Endothelial cell of umbilical vein (primary cell): Measurements from ENCODE around the gene TVP23A. TPM values are rescaled to one million over a fixed set of nuclear protein-coding genes. Genes with fewer than 3 reads are reported as not detected.

Source experiments
- BruUV-seq: library from RNA; stranded (reverse); fragments of 400-500 nt; replicated peaks from 2 replicates; lab custom pipeline; 2021; lab: Mats Ljungman, UMichigan
- CTCF ChIA-PET: fragments of 300-600, 350-600 bp; sonication (Branson Sonifier 250); formaldehyde crosslinking; loops from one replicate; lab custom pipeline; 2021; ENCODE audit warnings: antibody characterized with exemption, inconsistent platforms; lab: Charles Lee
- POLR2A ChIA-PET: fragments of 300-600, 350-600 bp; sonication (Branson Sonifier 250); formaldehyde crosslinking; loops from one replicate; lab custom pipeline; 2021; ENCODE audit warnings: antibody characterized with exemption, inconsistent platforms; lab: Charles Lee
- DNase-seq: peaks from one replicate; pipeline ENCODE4 v3.0.0-alpha.2; 2011; ENCODE audit warnings: low read depth, low spot score
- FAIRE-seq: peaks from 2 replicates; lab custom pipeline; 2011; peaks lifted over from hg19 to GRCh38; lab: Jason Lieb, UNC
- H2AFZ ChIP-seq: 2 replicates; pipeline ENCODE4 v1.6.0; 2012; ENCODE audit warnings: low read depth, low read length, control low read depth, inconsistent platforms
- H3K27ac ChIP-seq: 2 replicates; pipeline ENCODE4 v1.5.1; 2011; ENCODE audit warnings: low read depth, mild to moderate bottlenecking, control low read depth, low read length, moderate library complexity; ENCODE audit not compliant: insufficient read depth
- H3K27me3 ChIP-seq, 2 experiments: 2 replicates each; pipeline versions ENCODE4 v1.6.0 to v1.6.1; 2011; ENCODE audit warnings: low read length in 2 of 2, mixed read lengths in 1 of 2; ENCODE audit not compliant: control insufficient read depth in 2 of 2, insufficient read depth in 2 of 2
- H3K36me3 ChIP-seq, 2 experiments: 2 replicates in 1 of 2; 3 replicates in 1 of 2; pipeline ENCODE4 v1.5.1; 2011; ENCODE audit warnings: low read length in 2 of 2, mild to moderate bottlenecking in 1 of 2, moderate library complexity in 1 of 2; ENCODE audit not compliant: control insufficient read depth in 2 of 2, insufficient read depth in 2 of 2; ENCODE audit errors: extremely low read depth in 1 of 2
- H3K4me1 ChIP-seq: 3 replicates; pipeline ENCODE4 v1.5.1; 2011; ENCODE audit warnings: mild to moderate bottlenecking, low read length; ENCODE audit not compliant: control insufficient read depth, insufficient read depth; ENCODE audit errors: extremely low read depth
- H3K4me2 ChIP-seq: 2 replicates; pipeline ENCODE4 v1.6.1; 2011; ENCODE audit warnings: low read length, control low read depth, mixed read lengths; ENCODE audit not compliant: insufficient read depth
- H3K4me3 ChIP-seq, 3 experiments: fragments of 200-600 bp in 1 of 3; sonication (generic), shearing (Covaris generic) in 1 of 3; replicated peaks in 1 of 3; 2 replicates each; pipeline ENCODE4 v1.5.1; 2011 to 2016; ENCODE audit warnings: control low read depth in 3 of 3, low read length in 3 of 3, mild to moderate bottlenecking in 2 of 3, inconsistent platforms in 1 of 3, low read depth in 1 of 3, moderate library complexity in 1 of 3; ENCODE audit not compliant: insufficient read depth in 1 of 3
- H3K79me2 ChIP-seq: 2 replicates; pipeline ENCODE4 v1.6.0; 2012; ENCODE audit warnings: low read length, inconsistent platforms; ENCODE audit not compliant: control insufficient read depth, insufficient read depth
- H3K9ac ChIP-seq: replicated peaks from 2 replicates; pipeline ENCODE3; 2011; ENCODE audit warnings: low read length, control low read depth; ENCODE audit not compliant: insufficient read depth; ENCODE audit errors: extremely low read depth
- H3K9me1 ChIP-seq: replicated peaks from 3 replicates; pipeline ENCODE4 v1.6.0; 2011; ENCODE audit warnings: mild to moderate bottlenecking, low read length; ENCODE audit not compliant: control insufficient read depth, insufficient read depth; ENCODE audit errors: extremely low read depth
- H3K9me3 ChIP-seq: replicated peaks from 2 replicates; pipeline ENCODE4 v1.5.1; 2012; ENCODE audit warnings: low read length, inconsistent platforms; ENCODE audit not compliant: control insufficient read depth, insufficient read depth
- H4K20me1 ChIP-seq: replicated peaks from 2 replicates; pipeline ENCODE3; 2011; ENCODE audit warnings: mild to moderate bottlenecking, low read length; ENCODE audit not compliant: control insufficient read depth, insufficient read depth; ENCODE audit errors: extremely low read depth
- EZH2 ChIP-seq: IDR thresholded peaks from 2 replicates; pipeline ENCODE4 v1.6.1; 2012; ENCODE audit warnings: borderline replicate concordance, low read depth, mild to moderate bottlenecking, moderate library complexity, low read length, inconsistent platforms; ENCODE audit not compliant: severe bottlenecking
- FOS ChIP-seq: IDR thresholded peaks from 2 replicates; pipeline ENCODE4 v1.6.1; 2011; ENCODE audit warnings: mild to moderate bottlenecking, low read length, moderate library complexity, borderline replicate concordance; ENCODE audit not compliant: insufficient read depth
- GATA2 ChIP-seq: IDR thresholded peaks from 2 replicates; pipeline ENCODE4 v1.7.0; 2011; ENCODE audit warnings: low read depth, mild to moderate bottlenecking, moderate library complexity, mixed read lengths, low read length; ENCODE audit not compliant: insufficient read length, insufficient read depth
- JUN ChIP-seq: IDR thresholded peaks from 2 replicates; pipeline ENCODE4 v1.6.1; 2011; ENCODE audit warnings: borderline replicate concordance, low read depth; ENCODE audit not compliant: insufficient read length, insufficient read depth
- MYC ChIP-seq: IDR thresholded peaks from one replicate; pipeline ENCODE4 v1.6.1; 2011; ENCODE audit warnings: mild to moderate bottlenecking, low read depth, low read length
- POLR2A ChIP-seq: IDR thresholded peaks from 2 replicates; pipeline ENCODE4 v1.6.1; 2012; ENCODE audit warnings: low read depth, mild to moderate bottlenecking, control low read depth, low read length
- POLR2AphosphoS5 ChIP-seq: IDR thresholded peaks from 2 replicates; pipeline ENCODE4 v1.6.1; 2012; ENCODE audit warnings: low read depth, mild to moderate bottlenecking, control low read depth, low read length, moderate library complexity; ENCODE audit not compliant: insufficient read depth
- dilution Hi-C: fragments of 300-500 bp; cut with MboI; formaldehyde crosslinking; loops from one replicate; pipeline ENCODE4 v1.15.0; 2019; ENCODE audit warnings: low sequenced_read_pairs; ENCODE audit not compliant: extremely low pct_ligation_motif_present
- intact Hi-C: fragments of 100-400 bp; cut with micrococcal nuclease; formaldehyde crosslinking; loops from one replicate; pipeline ENCODE4 v1.10.0; 2022
- polyA plus RNA-seq, 4 experiments: library from polyadenylated mRNA; depleted of rRNA in 3 of 4; stranded (reverse) in 3 of 4; unstranded in 1 of 4; fragments of >200 nt; gene quantifications; 2 replicates each; pipeline versions ENCODE4 v1.2.1 to v1.2.3, GENCODE V29; 2011 to 2012; ENCODE audit warnings: missing spikeins in 1 of 4
- total RNA-seq: library from RNA; stranded (reverse); gene quantifications from 2 replicates; pipeline ENCODE4 v1.2.3, GENCODE V29; 2021
- TF ChIP-seq, protein P1 (sequence below): IDR thresholded peaks from 2 replicates; pipeline ENCODE4 v1.6.1; 2011; ENCODE audit not compliant: insufficient read depth, insufficient read length
- TF ChIP-seq, protein P2 (sequence below), 2 donors: IDR thresholded peaks; 1 replicate in 1 of 2; 2 replicates in 1 of 2; pipeline ENCODE4 v1.5.1; 2011; ENCODE audit warnings: low read length in 2 of 2, mild to moderate bottlenecking in 2 of 2, moderate library complexity in 2 of 2, control low read depth in 1 of 2, inconsistent platforms in 1 of 2, low read depth in 1 of 2; ENCODE audit not compliant: insufficient read depth in 1 of 2; ENCODE audit errors: extremely low read depth in 1 of 2

Gene TVP23A
- total and polyA plus RNA-seq, 2 donors (not counting 3 experiments of a cell fraction or from before 2014, with no cell fraction given): not detected

DNA sequence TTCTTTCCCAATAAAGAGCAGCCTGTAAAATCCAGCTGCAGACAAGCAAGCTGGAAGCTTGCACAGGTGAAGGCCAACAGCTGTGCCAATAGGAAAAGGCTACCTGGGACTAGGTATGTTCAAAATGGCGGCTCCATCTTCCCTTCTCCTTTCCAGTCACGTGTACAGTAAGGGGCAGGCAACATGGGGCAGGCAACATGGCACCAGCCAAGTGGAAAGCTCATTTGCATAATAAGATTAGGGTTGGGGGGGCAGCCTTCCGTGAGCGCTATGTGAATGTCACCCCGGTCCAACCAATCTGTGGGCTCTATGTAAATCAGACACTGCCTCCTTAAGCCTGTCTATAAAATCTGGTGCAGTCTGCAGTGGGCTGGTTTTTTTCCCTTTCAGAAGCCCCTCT, 31.3 kb downstream of the TVP23A start:
- CTCF ChIA-PET: no interaction called here

More for the DNA sequence above, 31.3 kb downstream of the TVP23A start:
- dilution Hi-C loops: no loop called here
- no peak for FAIRE-seq
- no peak overlapping the region for H3K4me2 ChIP-seq
- POLR2A ChIA-PET: no interaction called here
- H3K27ac ChIP-seq: no peak overlapping the region
- no peak for TF ChIP-seq GATA2
- no peak for TF ChIP-seq MYC
- TF ChIP-seq, protein P1, sequence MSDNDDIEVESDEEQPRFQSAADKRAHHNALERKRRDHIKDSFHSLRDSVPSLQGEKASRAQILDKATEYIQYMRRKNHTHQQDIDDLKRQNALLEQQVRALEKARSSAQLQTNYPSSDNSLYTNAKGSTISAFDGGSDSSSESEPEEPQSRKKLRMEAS: no peak
- TF ChIP-seq FOS: no peak
- TF ChIP-seq EZH2: no peak
- no peak for TF ChIP-seq JUN
- TF ChIP-seq, protein P2, sequence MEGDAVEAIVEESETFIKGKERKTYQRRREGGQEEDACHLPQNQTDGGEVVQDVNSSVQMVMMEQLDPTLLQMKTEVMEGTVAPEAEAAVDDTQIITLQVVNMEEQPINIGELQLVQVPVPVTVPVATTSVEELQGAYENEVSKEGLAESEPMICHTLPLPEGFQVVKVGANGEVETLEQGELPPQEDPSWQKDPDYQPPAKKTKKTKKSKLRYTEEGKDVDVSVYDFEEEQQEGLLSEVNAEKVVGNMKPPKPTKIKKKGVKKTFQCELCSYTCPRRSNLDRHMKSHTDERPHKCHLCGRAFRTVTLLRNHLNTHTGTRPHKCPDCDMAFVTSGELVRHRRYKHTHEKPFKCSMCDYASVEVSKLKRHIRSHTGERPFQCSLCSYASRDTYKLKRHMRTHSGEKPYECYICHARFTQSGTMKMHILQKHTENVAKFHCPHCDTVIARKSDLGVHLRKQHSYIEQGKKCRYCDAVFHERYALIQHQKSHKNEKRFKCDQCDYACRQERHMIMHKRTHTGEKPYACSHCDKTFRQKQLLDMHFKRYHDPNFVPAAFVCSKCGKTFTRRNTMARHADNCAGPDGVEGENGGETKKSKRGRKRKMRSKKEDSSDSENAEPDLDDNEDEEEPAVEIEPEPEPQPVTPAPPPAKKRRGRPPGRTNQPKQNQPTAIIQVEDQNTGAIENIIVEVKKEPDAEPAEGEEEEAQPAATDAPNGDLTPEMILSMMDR (IDR thresholded peaks at IDR 0.05; ENCODE audit: extremely low read depth in 1 of 2, insufficient read depth in 1 of 2, low read depth in 1 of 2, low read length in 2 of 2): no peak
- TF ChIP-seq POLR2AphosphoS5: no peak
- no peak for TF ChIP-seq POLR2A
- no peak overlapping the region for H3K9ac ChIP-seq
- no peaks in the 10 kb centered on the region for H3K4me1 ChIP-seq
- H3K9me1 ChIP-seq: no peaks in the 10 kb centered on the region
- H3K4me3 ChIP-seq: no peak overlapping the region
- no peak overlapping the region for H2AFZ ChIP-seq
- no peaks in the 10 kb centered on the region for H3K79me2 ChIP-seq
- no TSS peak for BruUV-seq
- intact Hi-C loops: no loop called here
- H3K36me3 ChIP-seq: no peaks in the 10 kb centered on the region
- no peaks in the 10 kb centered on the region for H3K9me3 ChIP-seq
- DNase-seq: no peak
- H3K27me3 ChIP-seq: no peaks in the 10 kb centered on the region
- no peaks in the 10 kb centered on the region for H4K20me1 ChIP-seq
